SK-N-SH (cell line): ENCODE results near the gene DGKD. TPM values are rescaled to one million over a fixed set of nuclear protein-coding genes. Genes with fewer than 3 reads are reported as not detected.

ENCODE experiments used
- CTCF ChIA-PET: fragments of 300-600, 350-600 bp; formaldehyde crosslinking; extraction: SDS; loops from one replicate; lab custom pipeline; 2021; lab: Yijun Ruan, JAX
- POLR2A ChIA-PET: fragments of 350-600 bp; sonication (Branson Sonifier 250); formaldehyde crosslinking; extraction: SDS; loops from one replicate; lab custom pipeline; 2020; ENCODE audit warnings: antibody characterized with exemption, inconsistent platforms; lab: Yijun Ruan, JAX
- DNase-seq: peaks from one replicate; pipeline ENCODE4 v3.0.0; 2012
- H2AFZ ChIP-seq: fragments of 200-600 bp; sonication (generic); 2 replicates; pipeline ENCODE4 v1.8.1; 2016; ENCODE audit warnings: antibody characterized with exemption, mild to moderate bottlenecking, low read depth
- H3F3A ChIP-seq: fragments of 200-600 bp; sonication (generic); replicated peaks from 2 replicates; pipeline ENCODE3; 2016; ENCODE audit warnings: antibody characterized with exemption, mild to moderate bottlenecking; ENCODE audit not compliant: insufficient read depth
- H3K27ac ChIP-seq, 2 experiments: fragments of 200-500 bp in 1 of 2; fragments of 200-600 bp in 1 of 2; sonication (Bioruptor generic) in 1 of 2; sonication (generic), shearing (Covaris generic) in 1 of 2; 2 replicates each; pipeline versions ENCODE4 v1.5.1 to v1.6.1; 2014 to 2016; ENCODE audit warnings: low read depth in 2 of 2, inconsistent platforms in 1 of 2, low read length in 1 of 2, mild to moderate bottlenecking in 1 of 2, mixed read lengths in 1 of 2
- H3K27me3 ChIP-seq: fragments of 200-600 bp; sonication (generic), shearing (Covaris generic); 2 replicates; pipeline ENCODE4 v1.6.1; 2016; ENCODE audit warnings: mixed run types; ENCODE audit not compliant: insufficient read depth
- H3K36me3 ChIP-seq, 2 experiments: fragments of 200-500 bp in 1 of 2; fragments of 200-600 bp in 1 of 2; sonication (Bioruptor generic) in 1 of 2; sonication (generic) in 1 of 2; replicated peaks in 1 of 2; 2 replicates each; pipeline versions ENCODE3 to v1.5.1; 2014 to 2016; ENCODE audit warnings: low read length in 1 of 2, mild to moderate bottlenecking in 1 of 2; ENCODE audit not compliant: insufficient read depth in 2 of 2, control insufficient read depth in 1 of 2
- H3K4me1 ChIP-seq, 2 experiments: fragments of 200-500 bp in 1 of 2; fragments of 200-600 bp in 1 of 2; sonication (Bioruptor generic) in 1 of 2; sonication (generic), shearing (Covaris generic) in 1 of 2; 2 replicates each; pipeline versions ENCODE4 v1.5.1 to v1.6.1; 2014 to 2016; ENCODE audit warnings: low read depth in 1 of 2, low read length in 1 of 2, mixed run types in 1 of 2; ENCODE audit not compliant: insufficient read depth in 2 of 2, control insufficient read depth in 1 of 2
- H3K4me2 ChIP-seq: fragments of 200-600 bp; sonication (generic), shearing (Covaris generic); 2 replicates; pipeline ENCODE4 v1.6.1; 2017; ENCODE audit warnings: mixed run types
- H3K4me3 ChIP-seq, 2 experiments: fragments of 200-500 bp in 1 of 2; fragments of 200-600 bp in 1 of 2; sonication (Bioruptor generic) in 1 of 2; sonication (generic), shearing (Covaris generic) in 1 of 2; 2 replicates each; pipeline versions ENCODE4 v1.5.1 to v1.8.1; 2014 to 2016; ENCODE audit warnings: low read depth in 2 of 2, inconsistent platforms in 1 of 2, low read length in 1 of 2, mild to moderate bottlenecking in 1 of 2, mixed read lengths in 1 of 2, moderate library complexity in 1 of 2
- H3K79me2 ChIP-seq: fragments of 200-600 bp; sonication (generic); 2 replicates; pipeline ENCODE4 v1.8.1; 2017; ENCODE audit warnings: mild to moderate bottlenecking; ENCODE audit not compliant: insufficient read depth
- H3K9ac ChIP-seq: fragments of 200-600 bp; sonication (generic); 2 replicates; pipeline ENCODE4 v1.6.1; 2017; ENCODE audit warnings: mixed run types
- H3K9me2 ChIP-seq: fragments of 200-600 bp; sonication (generic); 2 replicates; pipeline ENCODE4 v1.6.1; 2017; ENCODE audit warnings: mixed run types
- H3K9me3 ChIP-seq: fragments of 200-600 bp; sonication (generic); 2 replicates; pipeline ENCODE4 v1.6.1; 2017; ENCODE audit warnings: mixed run types, mild to moderate bottlenecking, moderate library complexity
- H4K20me1 ChIP-seq: fragments of 200-600 bp; sonication (generic); 2 replicates; pipeline ENCODE4 v1.6.1; 2017; ENCODE audit warnings: mild to moderate bottlenecking, mixed run types; ENCODE audit not compliant: insufficient read depth
- ELF1 ChIP-seq: IDR thresholded peaks from 2 replicates; pipeline ENCODE4 v1.4.0; 2012
- EP300 ChIP-seq, 2 experiments: IDR thresholded peaks; 2 replicates each; pipeline versions ENCODE4 v1.4.0 to v1.6.1; 2012; ENCODE audit warnings: borderline replicate concordance in 1 of 2, low read depth in 1 of 2, low read length in 1 of 2
- FOSL2 ChIP-seq: IDR thresholded peaks from 2 replicates; pipeline ENCODE4 v1.4.0; 2012; ENCODE audit warnings: low read depth, mild to moderate bottlenecking, moderate library complexity, borderline replicate concordance
- FOXJ3 ChIP-seq: sonication (generic); formaldehyde crosslinking; IDR thresholded peaks from 2 replicates; pipeline ENCODE4 v1.5.1; 2020; ENCODE audit warnings: mild to moderate bottlenecking, missing genetic modification reagents
- GATA2 ChIP-seq: sonication (generic); formaldehyde crosslinking; IDR thresholded peaks from 2 replicates; pipeline ENCODE4 v1.5.0; 2020; ENCODE audit warnings: mild to moderate bottlenecking, missing genetic modification reagents
- MEF2A ChIP-seq: IDR thresholded peaks from 2 replicates; pipeline ENCODE4 v1.4.0; 2012; ENCODE audit warnings: low read depth, borderline replicate concordance
- RAD21 ChIP-seq: IDR thresholded peaks from 2 replicates; pipeline ENCODE4 v1.6.1; 2012; ENCODE audit warnings: mild to moderate bottlenecking, low read length
- RFX5 ChIP-seq: IDR thresholded peaks from 2 replicates; pipeline ENCODE4 v1.6.1; 2012; ENCODE audit warnings: mild to moderate bottlenecking, improper control_type of control experiment, low read length
- RXRA ChIP-seq: IDR thresholded peaks from 2 replicates; pipeline ENCODE4 v1.4.0; 2012; ENCODE audit warnings: low read depth, mild to moderate bottlenecking, borderline replicate concordance
- SIN3A ChIP-seq: IDR thresholded peaks from 2 replicates; pipeline ENCODE4 v1.6.1; 2012; ENCODE audit warnings: low read depth, mild to moderate bottlenecking, low read length, moderate library complexity, borderline replicate concordance
- TAF1 ChIP-seq: IDR thresholded peaks from 2 replicates; pipeline ENCODE4 v1.6.1; 2012; ENCODE audit warnings: low read depth, mild to moderate bottlenecking, low read length, moderate library complexity, borderline replicate concordance
- TCF12 ChIP-seq: IDR thresholded peaks from 2 replicates; pipeline ENCODE4 v1.4.0; 2012
- WGBS: methylation state at CpG from one replicate; pipeline ENCODE4 v1.1.6; 2017; ENCODE audit warnings: low lambda C conversion rate; 5-methylcytosine and 5-hydroxymethylcytosine counted together
- polyA plus RNA-seq, 3 experiments: library from polyadenylated mRNA; depleted of rRNA; stranded (reverse); fragments of >200 nt; gene quantifications; 2 replicates each; pipeline ENCODE4 v1.2.3, GENCODE V29; 2012
- TF ChIP-seq, protein P1 (sequence below): IDR thresholded peaks from 2 replicates; pipeline ENCODE4 v1.4.0; 2012; ENCODE audit warnings: low read depth
- TF ChIP-seq, protein P2 (sequence below): fragments of 150-350 bp; IDR thresholded peaks from 2 replicates; pipeline ENCODE4 v1.6.1; 2017; ENCODE audit warnings: antibody characterized with exemption, low read length, low read depth, borderline replicate concordance
- TF ChIP-seq, protein P3 (sequence below): IDR thresholded peaks from 2 replicates; pipeline ENCODE4 v1.6.1; 2012; ENCODE audit warnings: mild to moderate bottlenecking, low read depth, low read length, moderate library complexity
- TF ChIP-seq, protein P4 (sequence below): fragments of 150-350 bp; IDR thresholded peaks from 2 replicates; pipeline ENCODE4 v1.6.1; 2016; ENCODE audit warnings: mild to moderate bottlenecking, low read depth, low read length
- TF ChIP-seq, protein P5 (sequence below): IDR thresholded peaks from 2 replicates; pipeline ENCODE4 v1.4.0; 2012; ENCODE audit warnings: low read depth, borderline replicate concordance

The DGKD gene
- polyA plus RNA-seq, 1 of the 3 experiments (the other 2 are of a cell fraction) = 21.7 TPM

DNA sequence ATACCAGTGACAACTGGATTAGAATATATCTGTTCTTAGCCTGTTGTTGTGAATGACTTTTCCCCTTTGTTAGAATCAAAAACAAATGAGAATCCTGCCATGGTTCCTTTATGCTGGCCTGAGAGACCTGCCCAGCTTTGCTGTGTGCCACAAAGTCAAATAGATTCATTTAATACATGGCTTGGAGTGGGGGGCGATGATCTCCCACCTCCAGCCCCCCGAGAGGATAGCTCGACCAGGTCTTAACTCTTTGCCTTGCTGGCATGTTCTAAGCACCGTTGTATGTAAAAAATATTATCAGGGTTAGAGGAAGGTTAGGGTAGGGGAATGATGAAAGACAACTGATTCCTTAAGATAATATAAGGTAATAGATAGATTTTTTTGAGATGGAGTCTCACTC is 22.2 kb upstream of the DGKD start:
- Histone ChIP-seq H3K4me1 (peaks cover 0 to 7% of the 10 kb centered on the region in 2 experiments; a peak in 2 of 4 replicates), H3F3A (no peaks in the 10 kb centered on the region), H3K4me3 (no peak overlapping the region), H3K4me2 (no peak overlapping the region), H3K9me2 (no peaks in the 10 kb centered on the region), H3K36me3 (no peaks in the 10 kb centered on the region), H2AFZ (no peak overlapping the region), H3K9me3 (no peaks in the 10 kb centered on the region), H3K79me2 (no peaks in the 10 kb centered on the region), H4K20me1 (no peaks in the 10 kb centered on the region), H3K27me3 (no peaks in the 10 kb centered on the region), H3K9ac (no peak overlapping the region), H3K27ac (no peak overlapping the region)
- no peak for DNase-seq
- POLR2A ChIA-PET = no interaction called here
- CTCF ChIA-PET = no interaction called here
- 78% methylated on average over 4 of the region's 4 CpGs for WGBS
- TF ChIP-seq FOXJ3 (CRISPR knock-in tag) (no peak), EP300 (IDR thresholded peaks at IDR 0.05; ENCODE audit: borderline replicate concordance in 1 of 2, low read depth in 1 of 2, low read length in 1 of 2) (no peak), FOSL2 (no peak), TCF12 (no peak), MEF2A (no peak), SIN3A (no peak), ELF1 (no peak), GATA2 (CRISPR knock-in tag) (no peak), TAF1 (no peak), RAD21 (no peak)
- TF ChIP-seq, protein P1, sequence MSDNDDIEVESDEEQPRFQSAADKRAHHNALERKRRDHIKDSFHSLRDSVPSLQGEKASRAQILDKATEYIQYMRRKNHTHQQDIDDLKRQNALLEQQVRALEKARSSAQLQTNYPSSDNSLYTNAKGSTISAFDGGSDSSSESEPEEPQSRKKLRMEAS = no peak
- TF ChIP-seq, protein P2, sequence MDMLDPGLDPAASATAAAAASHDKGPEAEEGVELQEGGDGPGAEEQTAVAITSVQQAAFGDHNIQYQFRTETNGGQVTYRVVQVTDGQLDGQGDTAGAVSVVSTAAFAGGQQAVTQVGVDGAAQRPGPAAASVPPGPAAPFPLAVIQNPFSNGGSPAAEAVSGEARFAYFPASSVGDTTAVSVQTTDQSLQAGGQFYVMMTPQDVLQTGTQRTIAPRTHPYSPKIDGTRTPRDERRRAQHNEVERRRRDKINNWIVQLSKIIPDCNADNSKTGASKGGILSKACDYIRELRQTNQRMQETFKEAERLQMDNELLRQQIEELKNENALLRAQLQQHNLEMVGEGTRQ = no peak
- TF ChIP-seq, protein P3, sequence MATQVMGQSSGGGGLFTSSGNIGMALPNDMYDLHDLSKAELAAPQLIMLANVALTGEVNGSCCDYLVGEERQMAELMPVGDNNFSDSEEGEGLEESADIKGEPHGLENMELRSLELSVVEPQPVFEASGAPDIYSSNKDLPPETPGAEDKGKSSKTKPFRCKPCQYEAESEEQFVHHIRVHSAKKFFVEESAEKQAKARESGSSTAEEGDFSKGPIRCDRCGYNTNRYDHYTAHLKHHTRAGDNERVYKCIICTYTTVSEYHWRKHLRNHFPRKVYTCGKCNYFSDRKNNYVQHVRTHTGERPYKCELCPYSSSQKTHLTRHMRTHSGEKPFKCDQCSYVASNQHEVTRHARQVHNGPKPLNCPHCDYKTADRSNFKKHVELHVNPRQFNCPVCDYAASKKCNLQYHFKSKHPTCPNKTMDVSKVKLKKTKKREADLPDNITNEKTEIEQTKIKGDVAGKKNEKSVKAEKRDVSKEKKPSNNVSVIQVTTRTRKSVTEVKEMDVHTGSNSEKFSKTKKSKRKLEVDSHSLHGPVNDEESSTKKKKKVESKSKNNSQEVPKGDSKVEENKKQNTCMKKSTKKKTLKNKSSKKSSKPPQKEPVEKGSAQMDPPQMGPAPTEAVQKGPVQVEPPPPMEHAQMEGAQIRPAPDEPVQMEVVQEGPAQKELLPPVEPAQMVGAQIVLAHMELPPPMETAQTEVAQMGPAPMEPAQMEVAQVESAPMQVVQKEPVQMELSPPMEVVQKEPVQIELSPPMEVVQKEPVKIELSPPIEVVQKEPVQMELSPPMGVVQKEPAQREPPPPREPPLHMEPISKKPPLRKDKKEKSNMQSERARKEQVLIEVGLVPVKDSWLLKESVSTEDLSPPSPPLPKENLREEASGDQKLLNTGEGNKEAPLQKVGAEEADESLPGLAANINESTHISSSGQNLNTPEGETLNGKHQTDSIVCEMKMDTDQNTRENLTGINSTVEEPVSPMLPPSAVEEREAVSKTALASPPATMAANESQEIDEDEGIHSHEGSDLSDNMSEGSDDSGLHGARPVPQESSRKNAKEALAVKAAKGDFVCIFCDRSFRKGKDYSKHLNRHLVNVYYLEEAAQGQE = no peak

DNA sequence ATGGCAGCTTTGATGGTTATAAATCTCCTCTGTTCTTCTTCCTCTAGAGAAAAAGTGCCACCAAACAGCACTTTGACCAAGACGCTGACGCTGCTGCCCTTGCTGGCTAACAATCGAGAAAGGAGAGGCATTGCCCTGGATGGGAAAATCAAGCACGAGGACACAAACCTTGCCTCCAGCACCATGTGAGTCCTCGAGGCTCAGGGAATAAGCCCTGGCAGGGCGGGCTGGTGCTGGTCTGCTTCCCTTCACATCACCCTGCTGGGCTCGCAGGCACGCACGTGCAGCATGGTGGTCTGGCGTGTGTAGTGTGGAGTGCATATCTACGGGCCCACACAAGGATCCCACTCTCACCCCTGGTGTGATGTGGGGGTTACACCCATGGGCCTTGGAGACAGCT is 19.4 kb upstream of the DGKD start:
- H3K79me2 ChIP-seq = no peaks in the 10 kb centered on the region
- CTCF ChIA-PET = interaction anchor here (1.0 kb wide), 1 partner anchor 108 kb away, joined by 3 read pairs; no protein-coding TSS in a partner anchor
- H3F3A ChIP-seq = no peaks in the 10 kb centered on the region
- no peak overlapping the region for H2AFZ ChIP-seq
- peaks cover 0 to 9% of the 10 kb centered on the region in 2 experiments; a peak in 1 of 4 replicates for H3K4me1 ChIP-seq
- H3K27ac ChIP-seq = no peak overlapping the region
- no peak for DNase-seq
- no peaks in the 10 kb centered on the region for H3K27me3 ChIP-seq
- POLR2A ChIA-PET = no interaction called here
- TF ChIP-seq RFX5 = no peak
- TF ChIP-seq, protein P4, sequence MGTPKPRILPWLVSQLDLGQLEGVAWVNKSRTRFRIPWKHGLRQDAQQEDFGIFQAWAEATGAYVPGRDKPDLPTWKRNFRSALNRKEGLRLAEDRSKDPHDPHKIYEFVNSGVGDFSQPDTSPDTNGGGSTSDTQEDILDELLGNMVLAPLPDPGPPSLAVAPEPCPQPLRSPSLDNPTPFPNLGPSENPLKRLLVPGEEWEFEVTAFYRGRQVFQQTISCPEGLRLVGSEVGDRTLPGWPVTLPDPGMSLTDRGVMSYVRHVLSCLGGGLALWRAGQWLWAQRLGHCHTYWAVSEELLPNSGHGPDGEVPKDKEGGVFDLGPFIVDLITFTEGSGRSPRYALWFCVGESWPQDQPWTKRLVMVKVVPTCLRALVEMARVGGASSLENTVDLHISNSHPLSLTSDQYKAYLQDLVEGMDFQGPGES = no peak
- TF ChIP-seq RAD21 = no peak
- no peak for TF ChIP-seq TCF12
- TF ChIP-seq, protein P5, sequence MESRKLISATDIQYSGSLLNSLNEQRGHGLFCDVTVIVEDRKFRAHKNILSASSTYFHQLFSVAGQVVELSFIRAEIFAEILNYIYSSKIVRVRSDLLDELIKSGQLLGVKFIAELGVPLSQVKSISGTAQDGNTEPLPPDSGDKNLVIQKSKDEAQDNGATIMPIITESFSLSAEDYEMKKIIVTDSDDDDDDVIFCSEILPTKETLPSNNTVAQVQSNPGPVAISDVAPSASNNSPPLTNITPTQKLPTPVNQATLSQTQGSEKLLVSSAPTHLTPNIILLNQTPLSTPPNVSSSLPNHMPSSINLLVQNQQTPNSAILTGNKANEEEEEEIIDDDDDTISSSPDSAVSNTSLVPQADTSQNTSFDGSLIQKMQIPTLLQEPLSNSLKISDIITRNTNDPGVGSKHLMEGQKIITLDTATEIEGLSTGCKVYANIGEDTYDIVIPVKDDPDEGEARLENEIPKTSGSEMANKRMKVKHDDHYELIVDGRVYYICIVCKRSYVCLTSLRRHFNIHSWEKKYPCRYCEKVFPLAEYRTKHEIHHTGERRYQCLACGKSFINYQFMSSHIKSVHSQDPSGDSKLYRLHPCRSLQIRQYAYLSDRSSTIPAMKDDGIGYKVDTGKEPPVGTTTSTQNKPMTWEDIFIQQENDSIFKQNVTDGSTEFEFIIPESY = no peak
- no peak for TF ChIP-seq RXRA
- no peaks in the 10 kb centered on the region for H3K9me2 ChIP-seq
- H3K9me3 ChIP-seq = no peaks in the 10 kb centered on the region
- H3K4me2 ChIP-seq = no peak overlapping the region
- H4K20me1 ChIP-seq = no peaks in the 10 kb centered on the region
- 75% methylated on average over 6 of the region's 11 CpGs for WGBS
- no peak overlapping the region for H3K4me3 ChIP-seq
- H3K9ac ChIP-seq = no peak overlapping the region
- H3K36me3 ChIP-seq = no peaks in the 10 kb centered on the region
